ENCODE measurements around the gene LRCH3. TPM values are rescaled to one million over a fixed set of nuclear protein-coding genes. Genes with fewer than 3 reads are reported as not detected.

LRCH3 gene
- polyA plus RNA-seq, 1 experiment: 113 TPM

DNA sequence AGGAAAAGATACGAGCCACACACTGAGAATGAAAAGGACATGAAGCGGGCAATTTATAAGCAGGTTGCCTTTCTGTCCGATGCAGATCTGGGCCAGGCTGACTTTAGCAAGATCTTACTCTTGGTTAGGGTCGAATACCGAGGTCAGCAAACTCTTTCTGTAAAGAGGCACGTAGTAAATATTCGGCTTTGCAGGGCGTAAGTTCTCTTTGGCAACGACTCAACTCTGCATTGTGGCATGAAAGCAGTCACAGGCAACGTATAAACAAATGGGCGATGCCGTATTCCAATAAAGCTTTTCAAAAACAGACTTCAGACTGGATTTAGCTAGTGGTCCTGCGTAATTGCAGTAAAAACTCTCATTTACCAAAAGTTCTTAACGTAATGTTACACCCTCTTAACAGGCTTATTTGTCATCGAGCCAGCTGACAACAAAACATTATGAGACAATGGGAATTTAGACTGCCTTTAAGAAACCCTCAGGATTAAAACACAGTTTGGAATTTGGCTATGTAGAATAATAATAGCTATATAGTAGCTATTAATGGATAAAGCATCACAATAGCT lies 145.8 kb downstream of the LRCH3 start:
- DNase-seq (ENCODE audit: low read depth, low spot score): no peak
- Histone ChIP-seq H3K27ac (ENCODE audit: low read depth, low read length) (no peak overlapping the region), H3K4me3 (ENCODE audit: low read depth, low read length) (no peak overlapping the region), H3K27me3 (ENCODE audit: control insufficient read depth, insufficient read depth, low read length) (no peaks in the 10 kb centered on the region), H3K9me3 (ENCODE audit: control insufficient read depth, insufficient read depth, low read length) (no peaks in the 10 kb centered on the region)
- ChIA-PET CTCF (interaction anchor here (0.5 to 2.3 kb wide), 3 partner anchors 8 to 40 kb away, joined by 4 to 15 read pairs (median 4); no protein-coding TSS in a partner anchor), POLR2A (no interaction called here)
- TF ChIP-seq, protein P1, sequence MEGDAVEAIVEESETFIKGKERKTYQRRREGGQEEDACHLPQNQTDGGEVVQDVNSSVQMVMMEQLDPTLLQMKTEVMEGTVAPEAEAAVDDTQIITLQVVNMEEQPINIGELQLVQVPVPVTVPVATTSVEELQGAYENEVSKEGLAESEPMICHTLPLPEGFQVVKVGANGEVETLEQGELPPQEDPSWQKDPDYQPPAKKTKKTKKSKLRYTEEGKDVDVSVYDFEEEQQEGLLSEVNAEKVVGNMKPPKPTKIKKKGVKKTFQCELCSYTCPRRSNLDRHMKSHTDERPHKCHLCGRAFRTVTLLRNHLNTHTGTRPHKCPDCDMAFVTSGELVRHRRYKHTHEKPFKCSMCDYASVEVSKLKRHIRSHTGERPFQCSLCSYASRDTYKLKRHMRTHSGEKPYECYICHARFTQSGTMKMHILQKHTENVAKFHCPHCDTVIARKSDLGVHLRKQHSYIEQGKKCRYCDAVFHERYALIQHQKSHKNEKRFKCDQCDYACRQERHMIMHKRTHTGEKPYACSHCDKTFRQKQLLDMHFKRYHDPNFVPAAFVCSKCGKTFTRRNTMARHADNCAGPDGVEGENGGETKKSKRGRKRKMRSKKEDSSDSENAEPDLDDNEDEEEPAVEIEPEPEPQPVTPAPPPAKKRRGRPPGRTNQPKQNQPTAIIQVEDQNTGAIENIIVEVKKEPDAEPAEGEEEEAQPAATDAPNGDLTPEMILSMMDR (IDR thresholded peaks at IDR 0.05; ENCODE audit: low read depth, low read length): no peak

Small RNA genes lying within 50 kb of the gene (small RNA-seq; reads per million reads assigned to genes)
- gene RNU6-858P (ENCODE audit: insufficient read length, low read depth): not detected

Other genes with a start within 250 kb of the LRCH3 start
- gene BDH1, start 235.3 kb upstream of the LRCH3 start, polyA plus RNA-seq (2011; rRNA removed): 6.1 and 6.6 TPM in 2 replicates
- gene RUBCN, start 54.4 kb upstream of the LRCH3 start, polyA plus RNA-seq (2011; rRNA removed): 8.8 and 9.4 TPM in 2 replicates
- 55.8 and 65.5 TPM in 2 replicates for gene FYTTD1, start 41.4 kb upstream of the LRCH3 start, polyA plus RNA-seq (2011; rRNA removed)
- 1,252 and 1,562 TPM in 2 replicates for gene RPL35A, start 158.9 kb downstream of the LRCH3 start, polyA plus RNA-seq (2011; rRNA removed)
- gene LMLN, start 169.0 kb downstream of the LRCH3 start, polyA plus RNA-seq (2011; rRNA removed): 5.1 and 6.4 TPM in 2 replicates